B cell (primary cell): Measurements from ENCODE around the gene NAA60. TPM values are rescaled to one million over a fixed set of nuclear protein-coding genes. Genes with fewer than 3 reads are reported as not detected.

ENCODE experiments used
- ATAC-seq: fragments of 200-7000 bp; cut with Tn5 transposase; one replicate; pipeline ENCODE4 v1.10.0; 2021; ENCODE audit warnings: low read depth, mild to moderate bottlenecking, moderate number of reproducible peaks, moderate library complexity
- CTCF ChIA-PET: fragments of 350-600 bp; sonication (Branson Sonifier 250); formaldehyde crosslinking; loops from one replicate; lab custom pipeline; 2021; ENCODE audit warnings: antibody characterized with exemption, inconsistent platforms; lab: Charles Lee
- POLR2A ChIA-PET: fragments of 350-600 bp; sonication (Branson Sonifier 250); formaldehyde crosslinking; loops from one replicate; lab custom pipeline; 2021; ENCODE audit warnings: antibody characterized with exemption; lab: Charles Lee
- DNase-seq: peaks from one replicate; pipeline ENCODE4 v3.0.0; 2013
- H2AFZ ChIP-seq: 2 replicates; pipeline ENCODE4 v1.6.1; 2012; ENCODE audit warnings: mild to moderate bottlenecking, low read depth, low read length; ENCODE audit not compliant: insufficient read depth, poor library complexity, severe bottlenecking
- H3K27ac ChIP-seq, 2 donors: 1 replicate in 1 of 2; 2 replicates in 1 of 2; pipeline ENCODE4 v1.5.1; 2012 to 2013; ENCODE audit warnings: low read length in 2 of 2, mild to moderate bottlenecking in 2 of 2, moderate library complexity in 1 of 2
- H3K27me3 ChIP-seq, 4 experiments: fragments of 200-600 bp in 1 of 4; sonication (generic) in 1 of 4; replicated peaks in 1 of 4; 1 replicate in 2 of 4; 2 replicates in 2 of 4; pipeline versions ENCODE4 v1.6.1 to v1.7.0; 2013 to 2016; ENCODE audit warnings: low read length in 3 of 4, mild to moderate bottlenecking in 2 of 4, mixed read lengths in 1 of 4, moderate library complexity in 1 of 4; ENCODE audit not compliant: insufficient read depth in 4 of 4, control insufficient read depth in 3 of 4; ENCODE audit errors: control extremely low read depth in 1 of 4
- H3K36me3 ChIP-seq, 2 experiments: replicated peaks in 1 of 2; 1 replicate in 1 of 2; 2 replicates in 1 of 2; pipeline versions ENCODE4 v1.6.1 to v1.7.1; 2013; ENCODE audit warnings: low read length in 1 of 2; ENCODE audit not compliant: insufficient read depth in 2 of 2, control insufficient read depth in 1 of 2; ENCODE audit errors: control extremely low read depth in 1 of 2, extremely low read depth in 1 of 2
- H3K4me1 ChIP-seq, 2 donors: fragments of 200-600 bp in 1 of 2; sonication (generic) in 1 of 2; 1 replicate in 1 of 2; 2 replicates in 1 of 2; pipeline versions ENCODE4 v1.5.1 to v1.6.1; 2013 to 2017; ENCODE audit warnings: low read length in 2 of 2; ENCODE audit not compliant: control insufficient read depth in 2 of 2, insufficient read depth in 2 of 2
- H3K4me2 ChIP-seq: replicated peaks from 2 replicates; pipeline ENCODE3; 2012; ENCODE audit warnings: mild to moderate bottlenecking, low read depth, low read length; ENCODE audit not compliant: poor library complexity, severe bottlenecking
- H3K4me3 ChIP-seq, 5 experiments: fragments of 200-600 bp in 1 of 5; sonication (generic) in 1 of 5; 1 replicate in 3 of 5; 2 replicates in 2 of 5; pipeline versions ENCODE4 v1.5.1 to v1.7.0; 2011 to 2016; ENCODE audit warnings: low read length in 4 of 5, mild to moderate bottlenecking in 4 of 5, low read depth in 2 of 5, control low read depth in 1 of 5, moderate library complexity in 1 of 5; ENCODE audit not compliant: insufficient read depth in 1 of 5; ENCODE audit errors: control extremely low read depth in 1 of 5, extremely low read depth in 1 of 5
- H3K79me2 ChIP-seq: fragments of 200-600 bp; sonication (generic); one replicate; pipeline ENCODE4 v1.6.0; 2016; ENCODE audit warnings: low read length; ENCODE audit not compliant: control insufficient read depth, insufficient read depth
- H3K9ac ChIP-seq: fragments of 200-600 bp; sonication (generic); 2 replicates; pipeline ENCODE4 v1.6.1; 2017; ENCODE audit warnings: mild to moderate bottlenecking, low read length, moderate library complexity
- H3K9me3 ChIP-seq, 3 donors: one replicate each; pipeline versions ENCODE4 v1.6.1 to v1.7.1; 2013; ENCODE audit warnings: low read length in 2 of 3; ENCODE audit not compliant: control insufficient read depth in 2 of 3, insufficient read depth in 1 of 3; ENCODE audit errors: control extremely low read depth in 1 of 3
- H4K20me1 ChIP-seq: 2 replicates; pipeline ENCODE4 v1.6.0; 2012; ENCODE audit warnings: mild to moderate bottlenecking, low read length; ENCODE audit not compliant: insufficient read depth, control insufficient read depth, poor library complexity, severe bottlenecking
- H3K27ac Mint-ChIP-seq: one replicate; pipeline ENCODE4 v1.8.0; 2021; ENCODE audit warnings: mixed read lengths
- H3K27me3 Mint-ChIP-seq: one replicate; pipeline ENCODE4 v1.8.0; 2021; ENCODE audit warnings: mixed read lengths
- H3K4me1 Mint-ChIP-seq: one replicate; pipeline ENCODE4 v1.8.0; 2021; ENCODE audit warnings: mixed read lengths
- H3K4me3 Mint-ChIP-seq: one replicate; pipeline ENCODE4 v1.8.0; 2021; ENCODE audit warnings: mixed read lengths
- H3K9me3 Mint-ChIP-seq: one replicate; pipeline ENCODE4 v1.8.0; 2022; ENCODE audit warnings: mixed read lengths; ENCODE audit not compliant: insufficient read depth
- CTCF ChIP-seq: fragments of 200-600 bp; IDR thresholded peaks from one replicate; pipeline ENCODE4 v1.8.0; 2022; ENCODE audit warnings: antibody characterized with exemption, mild to moderate bottlenecking
- EZH2 ChIP-seq: IDR thresholded peaks from 2 replicates; pipeline ENCODE4 v1.6.1; 2012; ENCODE audit warnings: borderline replicate concordance, low read depth, mild to moderate bottlenecking, moderate library complexity, low read length; ENCODE audit not compliant: insufficient read depth, poor library complexity, severe bottlenecking
- WGBS: methylation state at CpG from one replicate; pipeline ENCODE4 v1.1.5; 2013; ENCODE audit warnings: missing lambda C conversion rate; ENCODE audit not compliant: insufficient coverage; 5-methylcytosine and 5-hydroxymethylcytosine counted together
- intact Hi-C: fragments of 100-400 bp; cut with micrococcal nuclease; formaldehyde crosslinking; loops from one replicate; pipeline ENCODE4 v1.10.0; 2022
- polyA plus RNA-seq: library from polyadenylated mRNA; depleted of rRNA; stranded (reverse); fragments of >200 nt; gene quantifications from 2 replicates; pipeline ENCODE4 v1.2.3, GENCODE V29; 2012
- total RNA-seq, 2 donors: library from RNA; stranded (reverse); fragments of 120-200 nt in 1 of 2; gene quantifications; 1 replicate in 1 of 2; 2 replicates in 1 of 2; pipeline versions ENCODE4 v1.2.3 to v1.2.4, GENCODE V29; 2013 to 2022

NAA60 gene
- total and polyA plus RNA-seq, 2 donors (not counting 1 experiment from before 2014, with no cell fraction given) = 50.9 to 54.3 TPM

- no peak overlapping the region for H3K4me3 ChIP-seq
- Mint-ChIP-seq H3K4me1 (peaks cover 47% of the 10 kb centered on the region), H3K27me3 (no peaks in the 10 kb centered on the region), H3K27ac (no peak overlapping the region), H3K9me3 (no peaks in the 10 kb centered on the region), H3K4me3 (no peak overlapping the region)
- H3K4me2 ChIP-seq = no peak overlapping the region
- H3K27ac ChIP-seq = no peak overlapping the region
- ChIA-PET CTCF (no interaction called here), POLR2A (no interaction called here)
- no peaks in the 10 kb centered on the region for H3K9me3 ChIP-seq
- peaks cover 9 to 12% of the 10 kb centered on the region in 2 donors for H3K4me1 ChIP-seq
- no peak overlapping the region for H3K9ac ChIP-seq
- intact Hi-C loops = no loop called here
- whole genome bisulfite sequencing = 96% methylated on average over 20 of the region's 21 CpGs
- ATAC-seq (no peak), DNase-seq (no peak)
- peaks cover 100% of the 10 kb centered on the region for H3K79me2 ChIP-seq
- H3K36me3 ChIP-seq = peaks cover 2 to 10% of the 10 kb centered on the region in 2 experiments
- H3K27me3 ChIP-seq = no peaks in the 10 kb centered on the region
- H2AFZ ChIP-seq = no peak overlapping the region
- peaks cover 92% of the 10 kb centered on the region for H4K20me1 ChIP-seq
- TF ChIP-seq CTCF (no peak), EZH2 (no peak)
Observed at GRCh38 chr16:3465911-3466584, 22.6 kb downstream of the NAA60 start.

- Mint-ChIP-seq H3K27ac (no peak overlapping the region), H3K4me3 (no peak overlapping the region), H3K27me3 (no peaks in the 10 kb centered on the region), H3K9me3 (no peaks in the 10 kb centered on the region), H3K4me1 (peaks cover 40% of the 10 kb centered on the region)
- no peak for TF ChIP-seq EZH2
- no peak for TF ChIP-seq CTCF
- H3K79me2 ChIP-seq = peaks cover 100% of the 10 kb centered on the region
- H3K36me3 ChIP-seq = peaks cover 2 to 14% of the 10 kb centered on the region in 2 experiments
- CTCF ChIA-PET = no interaction called here
- intact Hi-C loops = no loop called here
- H3K9me3 ChIP-seq = peaks cover 0 to 11% (median 0%) of the 10 kb centered on the region in 3 donors
- H3K4me3 ChIP-seq = no peak overlapping the region
- H3K4me1 ChIP-seq = peaks cover 4 to 6% of the 10 kb centered on the region in 2 donors
- POLR2A ChIA-PET = no interaction called here
- H4K20me1 ChIP-seq = peaks cover 94% of the 10 kb centered on the region
- no peak overlapping the region for H2AFZ ChIP-seq
- 98% methylated on average over 8 of the region's 8 CpGs for WGBS
- H3K27me3 ChIP-seq = no peaks in the 10 kb centered on the region
- ATAC-seq (no peak), DNase-seq (no peak)
- no peak overlapping the region for H3K27ac ChIP-seq
- no peak overlapping the region for H3K4me2 ChIP-seq
- no peak overlapping the region for H3K9ac ChIP-seq
Observed at GRCh38 chr16:3467182-3467581, 23.7 kb downstream of the NAA60 start.
